Endothelial cell of umbilical vein (primary cell): ENCODE data around the gene SMCO3. TPM values are rescaled to one million over a fixed set of nuclear protein-coding genes. Genes with fewer than 3 reads are reported as not detected.

ENCODE experiments used
- BruUV-seq: library from RNA; stranded (reverse); fragments of 400-500 nt; replicated peaks from 2 replicates; lab custom pipeline; 2021; lab: Mats Ljungman, UMichigan
- CTCF ChIA-PET: fragments of 300-600, 350-600 bp; sonication (Branson Sonifier 250); formaldehyde crosslinking; loops from one replicate; lab custom pipeline; 2021; ENCODE audit warnings: antibody characterized with exemption, inconsistent platforms; lab: Charles Lee
- POLR2A ChIA-PET: fragments of 300-600, 350-600 bp; sonication (Branson Sonifier 250); formaldehyde crosslinking; loops from one replicate; lab custom pipeline; 2021; ENCODE audit warnings: antibody characterized with exemption, inconsistent platforms; lab: Charles Lee
- DNase-seq: peaks from one replicate; pipeline ENCODE4 v3.0.0-alpha.2; 2011; ENCODE audit warnings: low read depth, low spot score
- FAIRE-seq: peaks from 2 replicates; lab custom pipeline; 2011; peaks lifted over from hg19 to GRCh38; lab: Jason Lieb, UNC
- H2AFZ ChIP-seq: 2 replicates; pipeline ENCODE4 v1.6.0; 2012; ENCODE audit warnings: low read depth, low read length, control low read depth, inconsistent platforms
- H3K27ac ChIP-seq: 2 replicates; pipeline ENCODE4 v1.5.1; 2011; ENCODE audit warnings: low read depth, mild to moderate bottlenecking, control low read depth, low read length, moderate library complexity; ENCODE audit not compliant: insufficient read depth
- H3K27me3 ChIP-seq, 2 experiments: 2 replicates each; pipeline versions ENCODE4 v1.6.0 to v1.6.1; 2011; ENCODE audit warnings: low read length in 2 of 2, mixed read lengths in 1 of 2; ENCODE audit not compliant: control insufficient read depth in 2 of 2, insufficient read depth in 2 of 2
- H3K36me3 ChIP-seq, 2 experiments: 2 replicates in 1 of 2; 3 replicates in 1 of 2; pipeline ENCODE4 v1.5.1; 2011; ENCODE audit warnings: low read length in 2 of 2, mild to moderate bottlenecking in 1 of 2, moderate library complexity in 1 of 2; ENCODE audit not compliant: control insufficient read depth in 2 of 2, insufficient read depth in 2 of 2; ENCODE audit errors: extremely low read depth in 1 of 2
- H3K4me1 ChIP-seq: 3 replicates; pipeline ENCODE4 v1.5.1; 2011; ENCODE audit warnings: mild to moderate bottlenecking, low read length; ENCODE audit not compliant: control insufficient read depth, insufficient read depth; ENCODE audit errors: extremely low read depth
- H3K4me2 ChIP-seq: 2 replicates; pipeline ENCODE4 v1.6.1; 2011; ENCODE audit warnings: low read length, control low read depth, mixed read lengths; ENCODE audit not compliant: insufficient read depth
- H3K4me3 ChIP-seq, 3 experiments: fragments of 200-600 bp in 1 of 3; sonication (generic), shearing (Covaris generic) in 1 of 3; replicated peaks in 1 of 3; 2 replicates each; pipeline ENCODE4 v1.5.1; 2011 to 2016; ENCODE audit warnings: control low read depth in 3 of 3, low read length in 3 of 3, mild to moderate bottlenecking in 2 of 3, inconsistent platforms in 1 of 3, low read depth in 1 of 3, moderate library complexity in 1 of 3; ENCODE audit not compliant: insufficient read depth in 1 of 3
- H3K79me2 ChIP-seq: 2 replicates; pipeline ENCODE4 v1.6.0; 2012; ENCODE audit warnings: low read length, inconsistent platforms; ENCODE audit not compliant: control insufficient read depth, insufficient read depth
- H3K9ac ChIP-seq: replicated peaks from 2 replicates; pipeline ENCODE3; 2011; ENCODE audit warnings: low read length, control low read depth; ENCODE audit not compliant: insufficient read depth; ENCODE audit errors: extremely low read depth
- H3K9me1 ChIP-seq: replicated peaks from 3 replicates; pipeline ENCODE4 v1.6.0; 2011; ENCODE audit warnings: mild to moderate bottlenecking, low read length; ENCODE audit not compliant: control insufficient read depth, insufficient read depth; ENCODE audit errors: extremely low read depth
- H3K9me3 ChIP-seq: replicated peaks from 2 replicates; pipeline ENCODE4 v1.5.1; 2012; ENCODE audit warnings: low read length, inconsistent platforms; ENCODE audit not compliant: control insufficient read depth, insufficient read depth
- H4K20me1 ChIP-seq: replicated peaks from 2 replicates; pipeline ENCODE3; 2011; ENCODE audit warnings: mild to moderate bottlenecking, low read length; ENCODE audit not compliant: control insufficient read depth, insufficient read depth; ENCODE audit errors: extremely low read depth
- EZH2 ChIP-seq: IDR thresholded peaks from 2 replicates; pipeline ENCODE4 v1.6.1; 2012; ENCODE audit warnings: borderline replicate concordance, low read depth, mild to moderate bottlenecking, moderate library complexity, low read length, inconsistent platforms; ENCODE audit not compliant: severe bottlenecking
- FOS ChIP-seq: IDR thresholded peaks from 2 replicates; pipeline ENCODE4 v1.6.1; 2011; ENCODE audit warnings: mild to moderate bottlenecking, low read length, moderate library complexity, borderline replicate concordance; ENCODE audit not compliant: insufficient read depth
- GATA2 ChIP-seq: IDR thresholded peaks from 2 replicates; pipeline ENCODE4 v1.7.0; 2011; ENCODE audit warnings: low read depth, mild to moderate bottlenecking, moderate library complexity, mixed read lengths, low read length; ENCODE audit not compliant: insufficient read length, insufficient read depth
- JUN ChIP-seq: IDR thresholded peaks from 2 replicates; pipeline ENCODE4 v1.6.1; 2011; ENCODE audit warnings: borderline replicate concordance, low read depth; ENCODE audit not compliant: insufficient read length, insufficient read depth
- MYC ChIP-seq: IDR thresholded peaks from one replicate; pipeline ENCODE4 v1.6.1; 2011; ENCODE audit warnings: mild to moderate bottlenecking, low read depth, low read length
- POLR2A ChIP-seq: IDR thresholded peaks from 2 replicates; pipeline ENCODE4 v1.6.1; 2012; ENCODE audit warnings: low read depth, mild to moderate bottlenecking, control low read depth, low read length
- POLR2AphosphoS5 ChIP-seq: IDR thresholded peaks from 2 replicates; pipeline ENCODE4 v1.6.1; 2012; ENCODE audit warnings: low read depth, mild to moderate bottlenecking, control low read depth, low read length, moderate library complexity; ENCODE audit not compliant: insufficient read depth
- dilution Hi-C: fragments of 300-500 bp; cut with MboI; formaldehyde crosslinking; loops from one replicate; pipeline ENCODE4 v1.15.0; 2019; ENCODE audit warnings: low sequenced_read_pairs; ENCODE audit not compliant: extremely low pct_ligation_motif_present
- intact Hi-C: fragments of 100-400 bp; cut with micrococcal nuclease; formaldehyde crosslinking; loops from one replicate; pipeline ENCODE4 v1.10.0; 2022
- polyA plus RNA-seq, 4 experiments: library from polyadenylated mRNA; depleted of rRNA in 3 of 4; stranded (reverse) in 3 of 4; unstranded in 1 of 4; fragments of >200 nt; gene quantifications; 2 replicates each; pipeline versions ENCODE4 v1.2.1 to v1.2.3, GENCODE V29; 2011 to 2012; ENCODE audit warnings: missing spikeins in 1 of 4
- total RNA-seq: library from RNA; stranded (reverse); gene quantifications from 2 replicates; pipeline ENCODE4 v1.2.3, GENCODE V29; 2021
- TF ChIP-seq, protein P1 (sequence below): IDR thresholded peaks from 2 replicates; pipeline ENCODE4 v1.6.1; 2011; ENCODE audit not compliant: insufficient read depth, insufficient read length
- TF ChIP-seq, protein P2 (sequence below), 2 donors: IDR thresholded peaks; 1 replicate in 1 of 2; 2 replicates in 1 of 2; pipeline ENCODE4 v1.5.1; 2011; ENCODE audit warnings: low read length in 2 of 2, mild to moderate bottlenecking in 2 of 2, moderate library complexity in 2 of 2, control low read depth in 1 of 2, inconsistent platforms in 1 of 2, low read depth in 1 of 2; ENCODE audit not compliant: insufficient read depth in 1 of 2; ENCODE audit errors: extremely low read depth in 1 of 2

SMCO3 gene
- total and polyA plus RNA-seq, 2 donors (not counting 3 experiments of a cell fraction or from before 2014, with no cell fraction given), result 0.33 to 0.35 TPM

DNA sequence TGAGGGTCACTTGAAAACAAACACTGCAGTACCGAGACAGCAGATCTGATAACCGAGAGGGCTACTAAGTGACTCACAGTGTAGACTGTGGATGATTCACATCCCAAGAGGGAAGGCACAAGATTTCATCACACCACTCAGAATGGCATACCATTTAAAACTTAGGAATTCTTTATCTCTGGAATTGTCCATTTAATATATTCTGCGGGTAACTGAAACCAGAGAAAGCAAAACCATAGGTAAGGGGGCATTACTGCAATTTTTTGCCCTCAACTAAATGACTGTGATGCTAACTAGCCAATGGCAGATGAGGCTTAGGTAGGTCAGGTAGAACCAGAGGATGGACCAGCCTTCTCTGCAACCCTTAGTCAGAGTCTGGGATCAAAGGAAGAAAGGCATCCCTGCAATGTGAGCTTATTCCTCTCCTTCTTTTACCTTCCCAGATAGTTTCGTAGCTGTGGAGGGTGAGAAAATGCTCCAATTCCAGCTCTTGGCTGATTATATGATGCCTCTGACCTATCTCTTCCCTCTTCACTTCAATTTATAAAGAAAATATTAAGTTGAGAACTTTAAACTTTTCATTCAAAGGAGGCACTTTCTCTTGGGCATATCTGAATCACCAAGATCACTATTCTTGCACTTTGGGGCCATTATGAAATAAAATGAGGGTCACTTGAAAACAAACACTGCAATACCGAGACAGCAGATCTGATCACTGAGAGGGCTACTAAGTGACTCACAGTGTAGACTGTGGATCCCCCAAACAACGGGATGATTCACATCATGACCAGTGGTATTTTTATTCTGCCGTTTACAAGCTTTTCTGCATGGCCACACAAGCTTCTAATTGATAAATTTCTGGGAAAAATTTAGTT lies 22.6 kb upstream of the SMCO3 start:
- H3K9me1 ChIP-seq, result no peaks in the 10 kb centered on the region

More for the DNA sequence above, 22.6 kb upstream of the SMCO3 start:
- intact Hi-C loops, result loop anchor here (1.0 kb wide), 1 partner anchor 33 kb away; the partner anchor contains the start of genes C12orf60 and WBP11
- Histone ChIP-seq H3K4me2 (peak overlapping the region; percentile 89), H3K4me1 (peaks cover 56% of the 10 kb centered on the region), H3K27ac (peak overlapping the region; percentile 83), H2AFZ (peak overlapping the region; percentile 6), H3K27me3 (no peaks in the 10 kb centered on the region), H4K20me1 (no peaks in the 10 kb centered on the region), H3K9ac (peak overlapping the region; percentile 30), H3K4me3 (peak overlapping the region in 1 of 3 experiments; percentile 31), H3K9me3 (no peaks in the 10 kb centered on the region), H3K36me3 (peaks cover 0 to 6% of the 10 kb centered on the region in 2 experiments), H3K79me2 (peaks cover 12% of the 10 kb centered on the region)
- CTCF ChIA-PET, result interaction anchor here (0.6 to 2.1 kb wide), 7 partner anchors 11 to 599 kb away, joined by 3 to 13 read pairs (median 5); no protein-coding TSS in a partner anchor
- FAIRE-seq (peak; percentile 87), DNase-seq (peak; percentile 86)
- dilution Hi-C loops, result loop anchor here (10.0 kb wide), 1 partner anchor 118 kb away; no protein-coding TSS in a partner anchor
- POLR2A ChIA-PET, result interaction anchor here (1.6 kb wide), 1 partner anchor 33 kb away, joined by 6 read pairs; the partner anchor contains the start of genes C12orf60 and WBP11
- TF ChIP-seq JUN, result peak; percentile 91
- peak; percentile 97 for TF ChIP-seq GATA2
- no peak for TF ChIP-seq MYC
- no peak for TF ChIP-seq POLR2A
- TF ChIP-seq, protein P1, sequence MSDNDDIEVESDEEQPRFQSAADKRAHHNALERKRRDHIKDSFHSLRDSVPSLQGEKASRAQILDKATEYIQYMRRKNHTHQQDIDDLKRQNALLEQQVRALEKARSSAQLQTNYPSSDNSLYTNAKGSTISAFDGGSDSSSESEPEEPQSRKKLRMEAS, result no peak
- TF ChIP-seq EZH2, result no peak
- TF ChIP-seq, protein P2, sequence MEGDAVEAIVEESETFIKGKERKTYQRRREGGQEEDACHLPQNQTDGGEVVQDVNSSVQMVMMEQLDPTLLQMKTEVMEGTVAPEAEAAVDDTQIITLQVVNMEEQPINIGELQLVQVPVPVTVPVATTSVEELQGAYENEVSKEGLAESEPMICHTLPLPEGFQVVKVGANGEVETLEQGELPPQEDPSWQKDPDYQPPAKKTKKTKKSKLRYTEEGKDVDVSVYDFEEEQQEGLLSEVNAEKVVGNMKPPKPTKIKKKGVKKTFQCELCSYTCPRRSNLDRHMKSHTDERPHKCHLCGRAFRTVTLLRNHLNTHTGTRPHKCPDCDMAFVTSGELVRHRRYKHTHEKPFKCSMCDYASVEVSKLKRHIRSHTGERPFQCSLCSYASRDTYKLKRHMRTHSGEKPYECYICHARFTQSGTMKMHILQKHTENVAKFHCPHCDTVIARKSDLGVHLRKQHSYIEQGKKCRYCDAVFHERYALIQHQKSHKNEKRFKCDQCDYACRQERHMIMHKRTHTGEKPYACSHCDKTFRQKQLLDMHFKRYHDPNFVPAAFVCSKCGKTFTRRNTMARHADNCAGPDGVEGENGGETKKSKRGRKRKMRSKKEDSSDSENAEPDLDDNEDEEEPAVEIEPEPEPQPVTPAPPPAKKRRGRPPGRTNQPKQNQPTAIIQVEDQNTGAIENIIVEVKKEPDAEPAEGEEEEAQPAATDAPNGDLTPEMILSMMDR (IDR thresholded peaks at IDR 0.05; ENCODE audit: extremely low read depth in 1 of 2, insufficient read depth in 1 of 2, low read depth in 1 of 2, low read length in 2 of 2), result no peak
- peak; percentile 95 for TF ChIP-seq FOS
- TF ChIP-seq POLR2AphosphoS5, result peak; percentile 30
- BruUV-seq, result TSS peak; percentile 76
